Liver (tissue), 9 donors: ENCODE results near the gene ATP1B2. TPM values are rescaled to one million over a fixed set of nuclear protein-coding genes. Genes with fewer than 3 reads are reported as not detected.
A peak's percentile ranks its signal among the peaks of the same experiment; 100 is the strongest.

Experiments
- DNase-seq: peaks from one replicate; pipeline ENCODE4 v3.0.0-alpha.2; 2017; ENCODE audit warnings: low spot score
- H3K27ac ChIP-seq, 2 donors: one replicate each; pipeline ENCODE4 v1.7.0; 2013; ENCODE audit warnings: inconsistent platforms in 2 of 2, low read length in 2 of 2, control low read depth in 1 of 2, low read depth in 1 of 2, mild to moderate bottlenecking in 1 of 2
- H3K27me3 ChIP-seq, 4 donors: one replicate each; pipeline versions ENCODE4 v1.6.1 to v1.7.0; 2013; ENCODE audit warnings: low read length in 3 of 4, inconsistent platforms in 1 of 4, mild to moderate bottlenecking in 1 of 4, moderate library complexity in 1 of 4; ENCODE audit not compliant: control insufficient read depth in 4 of 4, insufficient read depth in 4 of 4
- H3K36me3 ChIP-seq, 4 donors: one replicate each; pipeline versions ENCODE4 v1.6.1 to v1.7.0; 2013; ENCODE audit warnings: low read length in 3 of 4, mild to moderate bottlenecking in 3 of 4, low read depth in 1 of 4, moderate library complexity in 1 of 4; ENCODE audit not compliant: control insufficient read depth in 4 of 4, insufficient read depth in 3 of 4
- H3K4me1 ChIP-seq, 4 donors: one replicate each; pipeline versions ENCODE4 v1.6.1 to v1.7.0; 2013; ENCODE audit warnings: low read length in 3 of 4, mild to moderate bottlenecking in 3 of 4, moderate library complexity in 1 of 4; ENCODE audit not compliant: control insufficient read depth in 4 of 4, insufficient read depth in 4 of 4
- H3K4me3 ChIP-seq, 3 donors: one replicate each; pipeline versions ENCODE4 v1.6.1 to v1.7.0; 2013; ENCODE audit warnings: low read length in 3 of 3, control low read depth in 1 of 3, low read depth in 1 of 3, mild to moderate bottlenecking in 1 of 3
- H3K9ac ChIP-seq, 2 donors: one replicate each; pipeline ENCODE4 v1.7.0; 2013; ENCODE audit warnings: low read length in 2 of 2, mild to moderate bottlenecking in 2 of 2, moderate library complexity in 2 of 2, control low read depth in 1 of 2, low read depth in 1 of 2
- H3K9me3 ChIP-seq, 4 donors: one replicate each; pipeline versions ENCODE4 v1.6.1 to v1.7.0; 2013; ENCODE audit warnings: low read length in 3 of 4; ENCODE audit not compliant: control insufficient read depth in 4 of 4
- ATF3 ChIP-seq: IDR thresholded peaks from 2 replicates; pipeline ENCODE4 v1.6.1; 2016; ENCODE audit warnings: antibody characterized with exemption
- FOXA1 ChIP-seq: IDR thresholded peaks from 2 replicates; pipeline ENCODE4 v1.6.1; 2016; ENCODE audit warnings: antibody characterized with exemption
- HNF4A ChIP-seq, 2 donors: conservative IDR thresholded peaks; 2 replicates each; pipeline ENCODE4 v1.6.1; 2016; ENCODE audit warnings: antibody characterized with exemption in 2 of 2, mild to moderate bottlenecking in 2 of 2
- HNF4G ChIP-seq: IDR thresholded peaks from 2 replicates; pipeline ENCODE4 v1.6.1; 2016; ENCODE audit warnings: antibody characterized with exemption
- JUND ChIP-seq, 2 donors: IDR thresholded peaks; 2 replicates each; pipeline ENCODE4 v1.6.1; 2016; ENCODE audit warnings: antibody characterized with exemption in 2 of 2
- MAX ChIP-seq: IDR thresholded peaks from 2 replicates; pipeline ENCODE4 v1.6.1; 2016; ENCODE audit warnings: antibody characterized with exemption
- NR2F2 ChIP-seq: IDR thresholded peaks from 2 replicates; pipeline ENCODE4 v1.6.1; 2016; ENCODE audit warnings: antibody characterized with exemption
- RAD21 ChIP-seq, 2 donors: IDR thresholded peaks; 2 replicates each; pipeline ENCODE4 v1.6.1; 2016; ENCODE audit warnings: antibody characterized with exemption in 2 of 2, mild to moderate bottlenecking in 2 of 2
- RXRA ChIP-seq, 2 donors: IDR thresholded peaks; 2 replicates each; pipeline ENCODE4 v1.6.1; 2017 to 2018; ENCODE audit warnings: antibody characterized with exemption in 2 of 2, mild to moderate bottlenecking in 1 of 2
- SP1 ChIP-seq: IDR thresholded peaks from 2 replicates; pipeline ENCODE4 v1.6.1; 2018; ENCODE audit warnings: antibody characterized with exemption, mild to moderate bottlenecking
- TAF1 ChIP-seq: conservative IDR thresholded peaks from 2 replicates; pipeline ENCODE4 v1.6.1; 2016; ENCODE audit warnings: antibody characterized with exemption, mild to moderate bottlenecking
- YY1 ChIP-seq: IDR thresholded peaks from 2 replicates; pipeline ENCODE4 v1.6.1; 2016; ENCODE audit warnings: antibody characterized with exemption, mild to moderate bottlenecking
- WGBS: extraction: QIAGEN DNeasy Blood & Tissue Kit; methylation state at CpG from one replicate; pipeline ENCODE4 v1.1.7; 2013; 5-methylcytosine and 5-hydroxymethylcytosine counted together
- polyA plus RNA-seq, 2 donors: library from polyadenylated mRNA; stranded (reverse) in 1 of 2; unstranded in 1 of 2; fragments of 200-250 nt in 1 of 2; fragments of >200 nt in 1 of 2; fragmentation: Nextera tagmentation in 1 of 2; extraction: Ambion mirVana in 1 of 2; gene quantifications; one replicate each; pipeline versions ENCODE4 v1.2.1 to v1.2.3, GENCODE V29; 2013 to 2015
- total RNA-seq, 2 donors: library from RNA; depleted of rRNA; stranded (reverse); fragments of >200 nt; gene quantifications; one replicate each; pipeline ENCODE4 v1.2.3, GENCODE V29; 2014
- TF ChIP-seq, protein P1 (sequence below): fragments of 150-350 bp; IDR thresholded peaks from 2 replicates; pipeline ENCODE4 v1.5.1; 2017; ENCODE audit warnings: improper control_type of control experiment, low read depth, low read length; ENCODE audit not compliant: missing input control
- TF ChIP-seq, protein P2 (sequence below): IDR thresholded peaks from 2 replicates; pipeline ENCODE4 v1.6.1; 2016; ENCODE audit warnings: antibody characterized with exemption
- donor health status: healthy.
- donor health status: healthy.
- donor health status: healthy.
- donor health status: healthy.
- donor health status: healthy.

ATP1B2 gene
- total and polyA plus RNA-seq, 4 donors = 0.33 to 8.3 (median 2.0) TPM

DNA sequence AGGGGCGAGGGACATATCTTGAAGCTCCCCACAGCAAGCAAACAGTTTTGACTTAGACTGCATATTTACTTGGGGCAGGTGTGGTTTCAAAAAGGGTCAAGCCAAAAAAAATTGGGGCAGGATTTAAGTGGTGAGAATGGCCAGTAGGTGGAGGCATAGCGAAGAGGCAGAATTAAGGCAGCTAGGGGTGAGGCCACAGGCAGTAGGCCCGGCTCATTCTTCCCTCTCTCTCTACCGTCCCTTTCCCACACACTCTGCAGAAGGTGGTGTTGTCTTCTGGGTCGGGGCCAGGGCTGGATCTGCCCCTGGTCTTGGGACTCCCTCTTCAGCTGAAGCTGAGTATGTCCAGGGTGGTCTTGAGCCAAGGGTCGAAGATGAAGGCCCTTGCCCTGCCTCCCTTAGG lies 18.2 kb upstream of the ATP1B2 start:
- H3K27ac ChIP-seq = peak overlapping the region; percentile 57 to 85
- TF ChIP-seq SP1 (no peak), RAD21 (IDR thresholded peaks at IDR 0.05) (peak; percentile 70 to 73)
- TF ChIP-seq, protein P1, sequence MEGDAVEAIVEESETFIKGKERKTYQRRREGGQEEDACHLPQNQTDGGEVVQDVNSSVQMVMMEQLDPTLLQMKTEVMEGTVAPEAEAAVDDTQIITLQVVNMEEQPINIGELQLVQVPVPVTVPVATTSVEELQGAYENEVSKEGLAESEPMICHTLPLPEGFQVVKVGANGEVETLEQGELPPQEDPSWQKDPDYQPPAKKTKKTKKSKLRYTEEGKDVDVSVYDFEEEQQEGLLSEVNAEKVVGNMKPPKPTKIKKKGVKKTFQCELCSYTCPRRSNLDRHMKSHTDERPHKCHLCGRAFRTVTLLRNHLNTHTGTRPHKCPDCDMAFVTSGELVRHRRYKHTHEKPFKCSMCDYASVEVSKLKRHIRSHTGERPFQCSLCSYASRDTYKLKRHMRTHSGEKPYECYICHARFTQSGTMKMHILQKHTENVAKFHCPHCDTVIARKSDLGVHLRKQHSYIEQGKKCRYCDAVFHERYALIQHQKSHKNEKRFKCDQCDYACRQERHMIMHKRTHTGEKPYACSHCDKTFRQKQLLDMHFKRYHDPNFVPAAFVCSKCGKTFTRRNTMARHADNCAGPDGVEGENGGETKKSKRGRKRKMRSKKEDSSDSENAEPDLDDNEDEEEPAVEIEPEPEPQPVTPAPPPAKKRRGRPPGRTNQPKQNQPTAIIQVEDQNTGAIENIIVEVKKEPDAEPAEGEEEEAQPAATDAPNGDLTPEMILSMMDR = peak; percentile 46
- 41% methylated on average over 6 of the region's 6 CpGs for WGBS
- H3K4me1 ChIP-seq = peaks cover 15 to 42% (median 35%) of the 10 kb centered on the region in 4 donors
- H3K27me3 ChIP-seq = no peaks in the 10 kb centered on the region
- peak; percentile 50 for DNase-seq
- no peaks in the 10 kb centered on the region for H3K9me3 ChIP-seq
- H3K4me3 ChIP-seq = no peak overlapping the region
- no peaks in the 10 kb centered on the region for H3K36me3 ChIP-seq
- no peak overlapping the region for H3K9ac ChIP-seq

GRCh38 chr17:7633093-7633492 lies 17.6 kb upstream of the ATP1B2 start:
- no peak overlapping the region for H3K4me3 ChIP-seq
- peak; percentile 42 for TF ChIP-seq HNF4G
- peak; percentile 81 for TF ChIP-seq HNF4A (conservative IDR thresholded peaks at IDR 0.05)
- peak in 1 of 2 donors; percentile 56 for TF ChIP-seq RAD21 (IDR thresholded peaks at IDR 0.05)
- peak; percentile 34 for TF ChIP-seq NR2F2
- TF ChIP-seq SP1 = peak; percentile 57
- no peak for TF ChIP-seq TAF1
- TF ChIP-seq JUND (IDR thresholded peaks at IDR 0.05) = no peak
- TF ChIP-seq MAX = no peak
- no peak for TF ChIP-seq FOXA1
- TF ChIP-seq, protein P1 = peak; percentile 29
- TF ChIP-seq, protein P2, sequence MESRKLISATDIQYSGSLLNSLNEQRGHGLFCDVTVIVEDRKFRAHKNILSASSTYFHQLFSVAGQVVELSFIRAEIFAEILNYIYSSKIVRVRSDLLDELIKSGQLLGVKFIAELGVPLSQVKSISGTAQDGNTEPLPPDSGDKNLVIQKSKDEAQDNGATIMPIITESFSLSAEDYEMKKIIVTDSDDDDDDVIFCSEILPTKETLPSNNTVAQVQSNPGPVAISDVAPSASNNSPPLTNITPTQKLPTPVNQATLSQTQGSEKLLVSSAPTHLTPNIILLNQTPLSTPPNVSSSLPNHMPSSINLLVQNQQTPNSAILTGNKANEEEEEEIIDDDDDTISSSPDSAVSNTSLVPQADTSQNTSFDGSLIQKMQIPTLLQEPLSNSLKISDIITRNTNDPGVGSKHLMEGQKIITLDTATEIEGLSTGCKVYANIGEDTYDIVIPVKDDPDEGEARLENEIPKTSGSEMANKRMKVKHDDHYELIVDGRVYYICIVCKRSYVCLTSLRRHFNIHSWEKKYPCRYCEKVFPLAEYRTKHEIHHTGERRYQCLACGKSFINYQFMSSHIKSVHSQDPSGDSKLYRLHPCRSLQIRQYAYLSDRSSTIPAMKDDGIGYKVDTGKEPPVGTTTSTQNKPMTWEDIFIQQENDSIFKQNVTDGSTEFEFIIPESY = no peak
- no peak for TF ChIP-seq ATF3
- TF ChIP-seq YY1 = peak; percentile 25
- TF ChIP-seq RXRA (IDR thresholded peaks at IDR 0.05) = peak; percentile 56 to 68
- no peak for DNase-seq
- H3K27ac ChIP-seq = peak overlapping the region; percentile 1 to 57
- no peak overlapping the region for H3K9ac ChIP-seq
- no peaks in the 10 kb centered on the region for H3K9me3 ChIP-seq
- 43% methylated on average over 2 of the region's 2 CpGs for WGBS
- H3K27me3 ChIP-seq = no peaks in the 10 kb centered on the region
- peaks cover 15 to 42% (median 35%) of the 10 kb centered on the region in 4 donors for H3K4me1 ChIP-seq
- no peaks in the 10 kb centered on the region for H3K36me3 ChIP-seq
